Mesenchymal stem cell (in vitro differentiated cells and primary cell): ENCODE measurements around the gene SPATS2L.
A peak's percentile ranks its signal among the peaks of the same experiment; 100 is the strongest.

Source experiments
- DNase-seq: peaks from one replicate; pipeline ENCODE4 v3.0.0-alpha.2; 2013
- H2AFZ ChIP-seq: one replicate; pipeline ENCODE4 v1.6.1; 2013; ENCODE audit warnings: low read depth, mild to moderate bottlenecking, control low read depth, inconsistent platforms, low read length, moderate library complexity
- H2AK5ac ChIP-seq: 2 replicates; pipeline ENCODE4 v1.6.1; 2013; ENCODE audit warnings: low read length, moderate library complexity, mild to moderate bottlenecking, inconsistent platforms; ENCODE audit not compliant: severe bottlenecking
- H2BK120ac ChIP-seq: one replicate; pipeline ENCODE4 v1.6.1; 2013; ENCODE audit warnings: low read depth, mild to moderate bottlenecking, inconsistent platforms, low read length, moderate library complexity
- H2BK12ac ChIP-seq, 2 experiments: one replicate each; pipeline ENCODE4 v1.6.1; 2013; ENCODE audit warnings: inconsistent platforms in 2 of 2, low read length in 2 of 2, mild to moderate bottlenecking in 2 of 2, moderate library complexity in 2 of 2, control low read depth in 1 of 2
- H2BK15ac ChIP-seq: one replicate; pipeline ENCODE4 v1.6.1; 2013; ENCODE audit warnings: mild to moderate bottlenecking, low read depth, inconsistent platforms; ENCODE audit not compliant: poor library complexity, severe bottlenecking
- H2BK5ac ChIP-seq: 2 replicates; pipeline ENCODE4 v1.6.1; 2013; ENCODE audit warnings: low read depth, mild to moderate bottlenecking, low read length, control low read depth, inconsistent platforms; ENCODE audit not compliant: poor library complexity, severe bottlenecking
- H3K14ac ChIP-seq, 2 experiments: one replicate each; pipeline ENCODE4 v1.6.1; 2013; ENCODE audit warnings: inconsistent platforms in 2 of 2, low read length in 2 of 2, control low read depth in 1 of 2, mild to moderate bottlenecking in 1 of 2, moderate library complexity in 1 of 2
- H3K18ac ChIP-seq, 2 experiments: one replicate each; pipeline ENCODE4 v1.6.1; 2013; ENCODE audit warnings: inconsistent platforms in 2 of 2, low read length in 2 of 2, control low read depth in 1 of 2, low read depth in 1 of 2, mild to moderate bottlenecking in 1 of 2
- H3K23ac ChIP-seq, 2 experiments: one replicate each; pipeline ENCODE4 v1.6.1; 2013; ENCODE audit warnings: inconsistent platforms in 2 of 2, low read length in 2 of 2, mild to moderate bottlenecking in 2 of 2, moderate library complexity in 2 of 2, control low read depth in 1 of 2
- H3K27ac ChIP-seq: 2 replicates; pipeline ENCODE4 v1.5.1; 2013; ENCODE audit warnings: mild to moderate bottlenecking, moderate library complexity, low read length, control low read depth, inconsistent platforms; ENCODE audit not compliant: poor library complexity, severe bottlenecking
- H3K27me3 ChIP-seq, 2 experiments: 2 replicates each; pipeline versions ENCODE4 v1.6.1 to v1.7.0; 2013; ENCODE audit warnings: low read length in 2 of 2, mild to moderate bottlenecking in 2 of 2, moderate library complexity in 2 of 2, control low read depth in 1 of 2, inconsistent platforms in 1 of 2; ENCODE audit not compliant: control insufficient read depth in 1 of 2, insufficient read depth in 1 of 2
- H3K36me3 ChIP-seq, 2 experiments: 2 replicates each; pipeline versions ENCODE4 v1.6.1 to v1.7.0; 2013; ENCODE audit warnings: low read length in 2 of 2, control low read depth in 1 of 2, inconsistent platforms in 1 of 2, low read depth in 1 of 2, mild to moderate bottlenecking in 1 of 2; ENCODE audit not compliant: insufficient read depth in 2 of 2, control insufficient read depth in 1 of 2
- H3K4ac ChIP-seq, 2 experiments: one replicate each; pipeline ENCODE4 v1.6.1; 2013; ENCODE audit warnings: inconsistent platforms in 2 of 2, low read length in 2 of 2, mild to moderate bottlenecking in 2 of 2, moderate library complexity in 2 of 2, control low read depth in 1 of 2, low read depth in 1 of 2
- H3K4me1 ChIP-seq: 2 replicates; pipeline ENCODE4 v1.6.1; 2013; ENCODE audit warnings: low read depth, low read length, control low read depth; ENCODE audit not compliant: control insufficient read depth, insufficient read depth
- H3K4me2 ChIP-seq: 2 replicates; pipeline ENCODE4 v1.6.1; 2013; ENCODE audit warnings: low read length, mild to moderate bottlenecking, inconsistent platforms; ENCODE audit not compliant: poor library complexity, severe bottlenecking
- H3K4me3 ChIP-seq, 2 experiments: 2 replicates each; pipeline versions ENCODE4 v1.5.1 to v1.7.0; 2013; ENCODE audit warnings: low read length in 2 of 2, mild to moderate bottlenecking in 2 of 2, control low read depth in 1 of 2, low read depth in 1 of 2; ENCODE audit not compliant: insufficient read depth in 1 of 2
- H3K79me1 ChIP-seq: replicated peaks from 2 replicates; pipeline ENCODE4 v1.6.1; 2013; ENCODE audit warnings: mild to moderate bottlenecking, control low read depth, low read length, inconsistent platforms; ENCODE audit not compliant: poor library complexity, severe bottlenecking
- H3K9ac ChIP-seq: 2 replicates; pipeline ENCODE4 v1.7.0; 2013; ENCODE audit warnings: mild to moderate bottlenecking, low read length, moderate library complexity
- H3K9me3 ChIP-seq: 2 replicates; pipeline ENCODE4 v1.7.0; 2013; ENCODE audit warnings: mild to moderate bottlenecking, low read length; ENCODE audit not compliant: control insufficient read depth
- H4K8ac ChIP-seq: one replicate; pipeline ENCODE4 v1.6.1; 2013; ENCODE audit warnings: inconsistent platforms, mild to moderate bottlenecking, low read length, moderate library complexity
- H4K91ac ChIP-seq: one replicate; pipeline ENCODE4 v1.6.1; 2013; ENCODE audit warnings: mild to moderate bottlenecking, low read length, inconsistent platforms
- WGBS: methylation state at CpG from one replicate; pipeline ENCODE4 v1.1.7; 2013; ENCODE audit warnings: mixed read lengths; 5-methylcytosine and 5-hydroxymethylcytosine counted together

SPATS2L gene

GRCh38 chr2:200348897-200349563 is 42.5 kb downstream of the SPATS2L start:
- H3K79me1 ChIP-seq, result peaks cover 21% of the 10 kb centered on the region
- H3K4me2 ChIP-seq, result no peak overlapping the region
- H2BK12ac ChIP-seq, result peak overlapping the region in 1 of 2 experiments; percentile 3
- H3K4ac ChIP-seq, result no peak overlapping the region
- H4K91ac ChIP-seq, result no peak overlapping the region
- no peak overlapping the region for H3K9ac ChIP-seq
- no peak for DNase-seq
- 97% methylated on average over 9 of the region's 9 CpGs for WGBS
- H3K23ac ChIP-seq, result no peak overlapping the region
- no peak overlapping the region for H2BK120ac ChIP-seq
- no peak overlapping the region for H3K18ac ChIP-seq
- no peak overlapping the region for H2BK5ac ChIP-seq
- peaks cover 3% of the 10 kb centered on the region for H3K4me1 ChIP-seq
- no peak overlapping the region for H2AK5ac ChIP-seq
- H3K14ac ChIP-seq, result no peak overlapping the region
- H3K36me3 ChIP-seq, result no peaks in the 10 kb centered on the region
- H3K27ac ChIP-seq, result no peak overlapping the region
- H2AFZ ChIP-seq, result no peak overlapping the region
- H3K9me3 ChIP-seq, result no peaks in the 10 kb centered on the region
- H3K27me3 ChIP-seq, result no peaks in the 10 kb centered on the region
- no peak overlapping the region for H2BK15ac ChIP-seq
- no peak overlapping the region for H4K8ac ChIP-seq
- H3K4me3 ChIP-seq, result no peak overlapping the region

GRCh38 chr2:200349868-200350267 is 43.4 kb downstream of the SPATS2L start:
- Histone ChIP-seq H2AFZ (no peak overlapping the region), H2BK5ac (peak overlapping the region; percentile 12), H3K23ac (no peak overlapping the region), H2BK120ac (no peak overlapping the region), H3K36me3 (no peaks in the 10 kb centered on the region), H2BK12ac (no peak overlapping the region), H3K4me1 (peaks cover 5% of the 10 kb centered on the region), H3K79me1 (peaks cover 21% of the 10 kb centered on the region), H4K8ac (no peak overlapping the region), H3K4ac (peak overlapping the region in 1 of 2 experiments; percentile 28), H3K27me3 (no peaks in the 10 kb centered on the region), H2BK15ac (no peak overlapping the region), H3K9me3 (no peaks in the 10 kb centered on the region), H3K4me2 (no peak overlapping the region), H3K14ac (no peak overlapping the region), H2AK5ac (peak overlapping the region; percentile 94), H3K18ac (no peak overlapping the region), H4K91ac (no peak overlapping the region), H3K27ac (no peak overlapping the region), H3K9ac (no peak overlapping the region), H3K4me3 (no peak overlapping the region)
- 98% methylated on average over 3 of the region's 3 CpGs for WGBS
- no peak for DNase-seq

DNA sequence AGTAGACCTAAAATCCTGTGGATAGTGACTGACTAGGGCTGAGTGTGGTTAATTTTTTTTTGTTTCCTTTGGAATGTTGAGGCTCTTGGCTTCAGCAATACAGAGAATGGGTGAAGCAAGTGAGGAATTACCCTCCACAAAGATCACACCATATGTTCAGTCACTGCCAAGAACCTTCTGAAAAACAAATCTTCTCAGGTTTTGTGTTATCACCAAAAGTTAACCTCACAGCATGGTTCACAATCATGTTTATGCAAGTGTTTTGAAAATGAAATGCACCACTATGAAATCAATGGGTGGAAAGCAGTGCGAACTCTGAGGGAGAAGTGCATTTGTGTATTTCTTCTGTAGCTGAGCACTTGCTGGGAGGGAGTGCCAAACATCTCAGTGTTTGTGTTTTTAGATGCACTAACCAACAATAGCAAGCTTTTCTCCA is 44.4 kb downstream of the SPATS2L start:
- peak; percentile 78 for DNase-seq
- Histone ChIP-seq H4K8ac (no peak overlapping the region), H3K4me2 (no peak overlapping the region), H2BK120ac (no peak overlapping the region), H3K79me1 (peaks cover 17% of the 10 kb centered on the region), H3K9me3 (no peaks in the 10 kb centered on the region), H3K4ac (no peak overlapping the region), H2AK5ac (no peak overlapping the region), H2BK15ac (no peak overlapping the region), H3K4me1 (peaks cover 5% of the 10 kb centered on the region), H2BK5ac (no peak overlapping the region), H4K91ac (no peak overlapping the region), H3K27me3 (no peaks in the 10 kb centered on the region), H3K36me3 (no peaks in the 10 kb centered on the region), H3K14ac (no peak overlapping the region), H3K18ac (no peak overlapping the region), H3K4me3 (no peak overlapping the region), H3K23ac (no peak overlapping the region), H2AFZ (no peak overlapping the region), H2BK12ac (no peak overlapping the region), H3K27ac (peak overlapping the region; percentile 10), H3K9ac (no peak overlapping the region)
- 100% methylated on average over 1 of the region's 1 CpG for WGBS

- Histone ChIP-seq H3K9ac (no peak overlapping the region), H3K4me1 (peaks cover 5% of the 10 kb centered on the region), H3K27me3 (no peaks in the 10 kb centered on the region), H4K91ac (no peak overlapping the region), H3K4me3 (no peak overlapping the region), H3K79me1 (peaks cover 17% of the 10 kb centered on the region), H3K36me3 (no peaks in the 10 kb centered on the region), H2BK5ac (no peak overlapping the region), H2BK15ac (no peak overlapping the region), H3K9me3 (no peaks in the 10 kb centered on the region), H2BK120ac (no peak overlapping the region), H3K14ac (no peak overlapping the region), H4K8ac (no peak overlapping the region), H2AFZ (no peak overlapping the region), H2AK5ac (peak overlapping the region; percentile 22), H2BK12ac (no peak overlapping the region), H3K23ac (no peak overlapping the region), H3K18ac (no peak overlapping the region), H3K4me2 (no peak overlapping the region), H3K4ac (no peak overlapping the region), H3K27ac (peak overlapping the region; percentile 26)
- 77% methylated on average over 2 of the region's 2 CpGs for WGBS
- no peak for DNase-seq
Observed at GRCh38 chr2:200351815-200352214, 45.3 kb downstream of the SPATS2L start.
